GM20431 (cell line): ENCODE results near the gene VIT.
"Not testable (repeated sequence)": the region's sequence is repeated elsewhere in the genome, so short reads cannot be mapped to it uniquely, and the experiment has no call there.

Source experiments
- in situ Hi-C: fragments of 300-500 bp; cut with MseI, MboI; formaldehyde crosslinking; loops from one replicate; pipeline ENCODE4 v1.15.0; 2020; ENCODE audit warnings: low sequenced_read_pairs; ENCODE audit not compliant: unreplicated experiment

VIT gene

GRCh38 chr2:36676364-36676763 is 20.1 kb upstream of the VIT start:
- in situ Hi-C loops: no loop called here

GRCh38 chr2:36677386-36677785 is 19.1 kb upstream of the VIT start:
- in situ Hi-C loops: no loop called here

- in situ Hi-C loops: no loop called here
These were observed 18.4 kb upstream of the VIT start for GRCh38 chr2:36677996-36678605.

- in situ Hi-C loops: no loop called here
These were observed 17.7 kb upstream of the VIT start for GRCh38 chr2:36678856-36679255.

GRCh38 chr2:36680012-36680411 is 16.5 kb upstream of the VIT start:
- in situ Hi-C loops: no loop called here

GRCh38 chr2:36682562-36682961 is 13.9 kb upstream of the VIT start:
- in situ Hi-C loops: no loop called here

- in situ Hi-C loops: no loop called here
These were observed 13.5 kb upstream of the VIT start for GRCh38 chr2:36683002-36683401.

- in situ Hi-C loops: not testable (repeated sequence)
These were observed 8.2 kb upstream of the VIT start for GRCh38 chr2:36688291-36688690.

- in situ Hi-C loops: not testable (repeated sequence)
These were observed 7.5 kb upstream of the VIT start for GRCh38 chr2:36689013-36689412.

GRCh38 chr2:36692121-36692520 is 4.4 kb upstream of the VIT start:
- in situ Hi-C loops: no loop called here

GRCh38 chr2:36693825-36694224 is 2.7 kb upstream of the VIT start:
- in situ Hi-C loops: no loop called here

- in situ Hi-C loops: no loop called here
These were observed 626 bp upstream of the VIT start for GRCh38 chr2:36695746-36696415.

- in situ Hi-C loops: no loop called here
These were observed 1.0 kb downstream of the VIT start for GRCh38 chr2:36697424-36698066.

- in situ Hi-C loops: no loop called here
These were observed 2.5 kb downstream of the VIT start for GRCh38 chr2:36698993-36699392.

- in situ Hi-C loops: no loop called here
These were observed 3.8 kb downstream of the VIT start for GRCh38 chr2:36700311-36700710.

GRCh38 chr2:36701391-36701795 is 4.9 kb downstream of the VIT start:
- in situ Hi-C loops: no loop called here

- in situ Hi-C loops: no loop called here
These were observed 5.4 kb downstream of the VIT start for GRCh38 chr2:36701918-36702317.

GRCh38 chr2:36702781-36703180 is 6.3 kb downstream of the VIT start:
- in situ Hi-C loops: no loop called here

- in situ Hi-C loops: no loop called here
These were observed 8.1 kb downstream of the VIT start for GRCh38 chr2:36704475-36705150.

GRCh38 chr2:36705326-36706020 is 9.0 kb downstream of the VIT start:
- in situ Hi-C loops: no loop called here
